ENCODE measurements around the gene ZNF740.

The ZNF740 gene

DNA sequence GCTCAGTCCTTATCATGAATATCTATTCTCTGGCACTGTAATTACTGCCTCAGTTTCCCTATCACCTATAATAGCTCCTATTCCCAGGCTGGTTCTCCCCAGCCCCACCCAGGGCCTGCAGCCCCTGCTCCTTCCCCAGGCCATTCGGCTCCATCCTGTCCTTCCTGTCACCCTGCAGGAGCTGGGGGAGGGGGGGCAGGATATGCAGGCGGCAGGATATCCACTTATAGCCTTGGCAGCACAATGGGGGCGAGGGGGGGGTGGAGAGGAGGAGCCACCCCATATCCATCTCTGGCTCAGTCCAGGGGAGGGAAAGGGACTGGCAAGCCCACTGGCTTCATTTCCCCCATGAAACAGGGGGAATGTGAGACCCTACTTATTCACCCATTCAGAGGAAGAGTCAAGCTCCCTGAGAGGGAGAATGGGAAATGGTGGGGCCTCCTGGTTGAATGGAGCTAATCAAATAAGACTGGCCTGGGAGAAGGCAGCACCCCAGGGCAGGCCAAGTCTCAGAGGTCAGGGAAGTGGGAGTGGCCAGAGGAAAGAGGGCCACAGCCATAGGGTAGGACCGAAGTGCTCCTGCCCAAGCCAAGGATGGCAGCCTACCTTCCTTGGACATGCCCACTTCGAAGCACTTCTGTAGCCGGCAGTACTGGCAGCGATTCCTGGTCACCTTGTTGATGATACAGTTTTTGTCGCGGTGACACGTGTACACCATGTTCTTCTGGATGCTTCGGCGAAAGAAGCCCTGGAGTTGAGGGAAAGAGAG lies 34.3 kb downstream of the ZNF740 start:
- DNase-seq = no peak

- DNase-seq = no peak
Observed at GRCh38 chr12:53215497-53215896, 35.0 kb downstream of the ZNF740 start.

- peak in 1 of 2 experiments; percentile 20 for DNase-seq
Observed at GRCh38 chr12:53217051-53217930, 36.8 kb downstream of the ZNF740 start.

DNA sequence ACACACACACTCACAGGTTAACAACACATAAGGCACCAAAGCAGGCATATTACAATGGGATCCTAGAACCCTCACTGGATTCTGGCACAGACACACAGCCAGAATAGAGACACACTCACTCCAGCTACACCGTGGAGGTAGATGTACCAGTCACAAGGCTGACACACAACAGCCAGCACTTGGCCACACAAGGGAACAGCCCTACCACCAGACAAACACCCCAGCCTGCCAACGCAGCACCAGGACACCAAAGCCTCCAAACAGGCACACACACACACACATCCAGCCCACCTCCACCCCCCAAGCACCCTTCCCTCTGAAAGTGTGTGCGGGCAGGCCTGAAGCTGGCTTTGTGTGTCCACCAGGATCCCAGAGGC lies 37.4 kb downstream of the ZNF740 start:
- no peak for DNase-seq

DNA sequence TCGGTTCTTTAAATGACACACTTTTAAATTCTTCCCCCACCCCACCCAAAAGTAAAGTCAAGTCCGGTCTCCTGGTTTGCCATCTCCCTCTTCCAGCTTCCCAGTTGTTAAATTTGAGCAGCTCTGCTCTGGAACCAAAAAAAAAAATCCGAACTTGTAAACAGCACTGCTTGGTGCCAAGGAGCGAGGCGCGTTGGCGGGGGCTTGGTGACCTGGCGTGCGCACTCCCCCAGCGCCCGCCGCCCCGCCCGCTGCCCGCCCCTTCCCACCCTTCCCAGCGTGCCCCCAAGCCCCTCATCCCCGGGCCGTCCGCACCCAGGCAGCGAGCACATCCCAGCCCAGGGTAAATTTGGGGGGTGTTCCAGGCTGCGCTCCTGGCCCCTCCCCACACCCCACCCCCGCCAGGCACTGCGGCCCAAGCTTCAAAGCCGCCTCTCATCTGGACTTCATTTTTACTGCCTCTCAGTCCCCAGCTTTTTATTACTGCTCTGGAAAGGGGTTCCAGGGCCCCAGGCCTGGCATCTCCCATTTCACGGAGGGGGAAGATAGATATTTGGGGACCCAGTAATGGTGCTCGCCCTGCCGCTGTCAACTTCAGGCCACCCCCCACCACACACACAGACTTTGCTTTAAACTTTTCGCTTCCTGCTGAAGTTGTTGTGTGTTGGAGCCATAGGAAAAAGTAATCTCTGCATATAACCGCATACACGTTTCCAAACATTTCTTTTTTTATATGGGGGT lies 38.2 kb downstream of the ZNF740 start:
- DNase-seq = no peak

DNA sequence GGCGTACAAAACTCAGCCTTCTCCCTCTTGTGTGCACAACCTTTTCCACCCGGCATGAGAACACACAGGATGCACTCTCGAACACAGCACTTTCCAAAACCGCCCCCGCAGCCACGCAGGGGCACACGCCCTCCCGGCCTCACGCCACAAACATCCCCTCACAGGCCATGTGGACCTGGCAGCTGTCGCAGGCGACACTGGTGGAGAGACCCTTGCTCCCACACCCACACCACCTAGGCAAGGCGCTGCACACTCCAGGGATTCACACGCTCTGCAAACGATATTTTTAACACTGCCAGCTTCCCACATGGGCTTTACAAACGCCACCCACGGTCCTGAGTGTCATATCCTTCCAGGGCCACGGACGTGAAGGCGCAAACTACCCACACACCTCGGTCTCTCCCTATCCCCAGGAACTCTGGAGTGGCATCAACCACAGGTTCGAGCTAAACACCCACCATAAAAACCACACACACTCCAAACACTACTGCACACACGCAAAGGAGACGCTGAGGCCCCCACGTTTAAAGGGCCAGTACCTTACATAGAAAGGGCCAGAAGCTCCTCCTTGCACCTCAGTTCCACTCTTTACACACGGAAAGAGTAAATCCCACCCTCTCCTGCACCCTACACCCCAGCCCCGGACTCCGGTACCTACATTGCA lies 38.9 kb downstream of the ZNF740 start:
- DNase-seq = no peak

DNA sequence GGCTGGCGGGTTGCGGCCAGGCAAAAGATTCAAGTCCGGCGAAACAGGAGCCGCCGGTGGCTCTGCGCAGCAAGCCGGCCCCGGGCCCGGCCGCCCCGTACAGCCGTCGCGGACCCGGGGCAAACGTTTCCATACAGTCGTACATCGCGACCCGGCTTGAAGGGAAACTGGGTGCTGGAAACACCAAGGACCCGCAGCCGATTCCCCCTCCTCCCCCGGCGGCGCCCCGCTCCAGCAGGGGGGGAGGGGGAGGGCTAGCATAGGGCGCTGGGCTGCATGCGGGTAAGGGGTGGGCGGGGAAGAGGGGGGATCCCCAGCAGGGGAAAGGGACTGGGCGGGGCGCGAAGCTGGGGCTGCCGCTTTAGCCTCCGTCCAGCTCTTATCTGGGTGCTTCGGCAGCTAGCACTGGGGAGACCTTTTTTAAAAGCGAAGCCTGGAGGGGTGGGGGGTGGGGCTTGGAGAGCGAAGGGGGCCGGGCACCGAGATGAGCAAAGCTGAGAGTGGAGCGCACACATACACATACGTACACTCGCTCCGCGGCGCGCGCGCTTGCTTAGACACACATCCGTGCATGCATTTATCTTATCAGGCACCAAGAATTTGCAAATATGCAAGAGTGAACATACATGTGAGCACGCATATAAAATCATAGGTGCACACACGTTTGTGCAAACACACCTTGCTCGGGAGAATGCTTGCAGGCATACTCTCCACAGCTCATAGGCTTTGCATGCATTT lies 39.6 kb downstream of the ZNF740 start:
- peak; percentile 50 to 51 for DNase-seq

GRCh38 chr12:53220694-53221202 lies 40.2 kb downstream of the ZNF740 start:
- peak; percentile 78 to 81 for DNase-seq

DNA sequence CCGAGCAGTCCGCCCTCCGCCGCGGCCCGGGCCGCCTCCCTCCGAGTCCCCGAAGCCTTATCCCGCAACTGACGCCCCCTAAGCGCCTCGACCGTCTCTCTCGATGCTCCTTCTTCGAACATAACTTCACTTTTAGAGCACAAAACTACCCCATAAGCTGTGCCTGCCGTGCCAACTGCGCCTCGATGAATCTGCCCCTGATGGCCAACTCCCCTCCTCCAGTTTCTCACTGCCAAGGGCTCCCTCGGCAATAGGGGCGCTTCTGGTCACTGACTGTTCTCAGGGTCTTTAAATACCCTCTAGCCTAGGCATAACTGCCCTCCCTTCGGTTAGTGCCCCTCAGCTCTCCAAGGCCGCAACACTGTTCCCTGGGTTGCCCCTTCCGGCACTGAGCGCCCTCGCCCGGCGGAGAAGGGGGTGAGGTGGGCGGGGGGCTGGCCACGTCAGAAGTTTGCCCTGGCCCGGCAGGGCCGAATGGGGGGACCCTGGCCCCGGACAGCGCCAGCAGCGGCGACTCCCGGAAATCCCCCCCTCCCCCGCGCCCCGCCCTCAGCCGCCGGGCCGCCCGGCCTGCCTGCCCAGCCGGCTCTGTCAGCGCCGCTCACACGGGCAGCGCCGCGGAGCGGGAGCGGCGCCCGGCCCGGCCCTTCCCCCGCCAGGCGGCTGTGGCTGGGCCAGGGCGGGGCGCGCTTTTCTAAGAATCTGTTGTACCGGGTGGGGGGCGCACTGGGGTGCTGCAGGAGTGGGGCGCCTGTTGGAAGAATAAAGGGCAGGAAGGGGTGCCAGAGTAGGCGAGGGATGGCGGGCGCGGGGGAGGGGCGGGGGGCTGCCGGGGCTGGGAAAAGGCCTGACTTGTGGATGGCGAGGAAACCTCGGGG lies 40.9 kb downstream of the ZNF740 start:
- peak; percentile 31 to 60 for DNase-seq

- no peak for DNase-seq
Observed at GRCh38 chr12:53222170-53222721, 41.7 kb downstream of the ZNF740 start.

DNA sequence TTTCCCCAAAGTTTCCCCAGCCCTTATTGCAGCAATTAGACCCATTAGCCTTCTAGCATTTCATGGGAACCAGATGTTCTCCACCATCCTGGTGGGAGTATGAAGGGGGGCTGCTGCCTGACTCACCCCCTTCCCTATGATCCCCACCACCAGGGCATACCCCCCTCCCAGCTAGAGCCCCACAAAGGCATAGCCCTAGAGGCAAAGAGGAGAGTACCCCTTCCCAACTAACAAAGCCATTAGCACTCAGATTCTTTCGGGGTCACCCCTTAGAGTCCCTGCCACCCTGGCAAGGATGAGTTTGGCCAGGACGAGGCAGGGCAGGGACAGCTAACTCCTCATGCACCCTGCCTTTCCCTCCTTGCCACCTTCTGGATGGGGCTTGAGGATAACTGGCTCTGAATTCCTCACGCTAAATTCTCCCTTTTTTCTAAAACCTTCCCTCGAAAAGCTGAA lies 42.3 kb downstream of the ZNF740 start:
- DNase-seq = no peak

DNA sequence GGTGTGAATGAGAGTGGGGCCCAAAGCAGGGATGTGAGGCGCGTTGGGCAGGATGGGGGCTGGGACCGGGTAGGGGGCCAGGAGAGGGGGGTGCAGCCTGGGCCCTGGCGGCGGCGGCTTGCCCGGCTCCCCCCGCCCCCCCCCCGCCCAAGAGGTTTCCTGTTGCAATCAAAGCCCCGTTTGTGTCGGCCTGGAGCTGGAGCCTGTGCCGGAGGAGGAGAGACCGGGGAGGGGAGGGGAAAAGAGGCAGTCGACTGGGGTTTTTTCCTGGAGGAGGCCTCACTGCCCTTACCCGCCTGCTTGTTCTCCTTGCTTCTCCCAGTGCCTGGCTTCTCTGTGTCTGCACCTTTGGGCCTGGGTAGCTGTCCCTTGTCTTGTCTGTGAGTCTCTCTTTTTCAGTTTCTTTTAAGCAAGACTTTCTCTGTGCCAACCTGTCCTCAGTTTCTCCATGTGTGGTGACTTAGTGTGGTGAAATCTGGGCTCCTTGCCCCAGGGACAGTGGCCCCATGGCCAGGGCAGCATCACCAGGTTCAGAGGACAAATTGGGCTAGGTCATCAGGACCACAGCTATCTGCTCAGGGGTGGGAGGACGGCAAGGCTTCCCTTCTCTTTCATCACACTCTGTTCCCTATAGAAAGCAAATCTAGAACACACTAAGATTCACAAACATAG lies 43.0 kb downstream of the ZNF740 start:
- peak; percentile 52 to 53 for DNase-seq

DNA sequence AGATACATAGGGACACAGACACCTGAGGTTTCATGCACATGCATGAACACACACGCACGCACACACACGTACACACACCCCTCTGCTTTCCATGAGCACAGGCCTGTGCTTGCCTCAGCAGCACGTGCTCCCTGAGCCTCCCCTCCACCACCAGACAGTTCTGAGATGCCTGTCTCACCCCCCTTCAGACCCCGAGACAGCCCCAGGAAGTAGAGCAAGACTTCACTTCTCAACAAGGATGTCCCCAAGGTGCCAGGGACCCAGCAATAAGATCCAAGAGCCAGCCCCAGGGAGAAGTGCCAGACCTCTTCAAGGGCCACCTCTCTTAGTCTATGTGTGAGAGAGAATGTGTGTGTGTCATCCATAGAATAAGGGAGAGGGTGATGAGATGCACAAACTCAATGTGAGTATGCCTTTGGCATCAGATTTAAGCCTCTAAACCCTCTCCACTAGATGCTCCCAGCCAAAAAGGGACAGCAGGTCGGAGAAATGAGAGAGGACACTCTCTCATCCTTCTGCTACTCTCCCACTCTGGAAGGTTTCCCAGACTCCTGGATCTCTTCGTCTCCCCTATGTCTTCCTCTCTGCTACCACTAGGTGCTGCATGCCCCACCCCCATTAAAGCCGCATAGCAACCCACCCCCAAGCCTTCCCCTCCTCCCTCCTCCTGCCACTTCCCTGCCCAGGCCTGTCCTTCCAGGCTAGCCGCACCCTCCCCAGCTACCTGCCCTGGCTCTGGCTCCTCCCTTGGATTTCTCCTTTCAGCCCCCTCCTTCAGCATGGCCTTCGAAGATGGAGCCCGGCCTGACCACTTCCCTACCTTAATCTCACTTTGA lies 43.8 kb downstream of the ZNF740 start:
- no peak for DNase-seq

- DNase-seq = no peak
Observed at GRCh38 chr12:53224897-53225634, 44.5 kb downstream of the ZNF740 start.

- no peak for DNase-seq
Observed at GRCh38 chr12:53225635-53226424, 45.3 kb downstream of the ZNF740 start.

DNA sequence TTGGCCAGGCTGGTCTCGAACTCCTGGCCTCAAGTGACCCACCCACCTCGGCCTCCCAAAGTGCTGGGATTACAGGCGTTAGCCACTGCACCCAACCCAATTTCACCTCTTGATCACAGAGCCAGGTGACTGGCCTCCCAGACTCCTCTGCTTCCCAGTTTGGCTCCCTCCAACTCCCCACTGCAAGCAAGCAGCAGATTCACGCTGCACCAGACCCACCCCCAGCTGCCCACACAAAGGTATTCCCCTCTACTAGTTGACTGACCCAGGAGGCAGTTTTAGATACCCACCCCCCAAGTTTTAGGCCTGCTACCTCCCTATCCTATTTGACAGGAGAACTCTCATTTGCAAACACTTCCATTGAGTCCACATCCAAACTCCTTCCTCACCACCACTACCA lies 46.3 kb downstream of the ZNF740 start:
- DNase-seq = no peak

- no peak for DNase-seq
Observed at GRCh38 chr12:53227341-53227740, 46.8 kb downstream of the ZNF740 start.
